Mesodermal cell (in vitro differentiated cells): Measurements from ENCODE around the gene TMEM220.
"Not testable (repeated sequence)": the region's sequence is repeated elsewhere in the genome, so short reads cannot be mapped to it uniquely, and the experiment has no call there.

ENCODE experiments used
- H3K27ac ChIP-seq: 2 replicates; pipeline ENCODE4 v1.7.0; 2013; ENCODE audit warnings: mild to moderate bottlenecking, low read depth, low read length, moderate library complexity; ENCODE audit not compliant: severe bottlenecking
- H3K36me3 ChIP-seq: 2 replicates; pipeline ENCODE4 v1.7.1; 2013; ENCODE audit warnings: mild to moderate bottlenecking, low read length, moderate library complexity; ENCODE audit not compliant: control insufficient read depth, insufficient read depth
- H3K4me1 ChIP-seq: one replicate; pipeline ENCODE4 v1.7.1; 2013; ENCODE audit warnings: mild to moderate bottlenecking, low read length; ENCODE audit not compliant: insufficient read depth, control insufficient read depth, poor library complexity, severe bottlenecking
- H3K4me3 ChIP-seq: 2 replicates; pipeline ENCODE4 v1.7.0; 2013; ENCODE audit warnings: low read length, control low read depth, mild to moderate bottlenecking; ENCODE audit not compliant: insufficient read depth, poor library complexity, severe bottlenecking; ENCODE audit errors: extremely low read depth
- H3K9me3 ChIP-seq: 2 replicates; pipeline ENCODE4 v1.7.1; 2013; ENCODE audit warnings: mild to moderate bottlenecking, low read length, moderate library complexity; ENCODE audit not compliant: control insufficient read depth
- WGBS, 2 experiments: methylation state at CpG; one replicate each; pipeline ENCODE4 v1.1.5; 2013; ENCODE audit warnings: missing lambda C conversion rate in 2 of 2; ENCODE audit not compliant: insufficient coverage in 2 of 2; 5-methylcytosine and 5-hydroxymethylcytosine counted together

Gene TMEM220

GRCh38 chr17:10698096-10698818, 31.6 kb downstream of the TMEM220 start:
- Histone ChIP-seq H3K27ac (peak overlapping the region; percentile 94), H3K4me1 (peaks cover 9% of the 10 kb centered on the region), H3K9me3 (no peaks in the 10 kb centered on the region), H3K36me3 (peaks cover 20% of the 10 kb centered on the region), H3K4me3 (peak overlapping the region; percentile 88)
- 57 to 72% methylated on average over 6 to 7 of the region's 18 CpGs for WGBS, 2 experiments

- Histone ChIP-seq H3K4me3 (peak within 1 kb of the TSS; percentile 88), H3K36me3 (peaks cover 28% of the 10 kb centered on the region), H3K27ac (peak within 1 kb of the TSS; percentile 94), H3K4me1 (peaks cover 9% of the 10 kb centered on the region), H3K9me3 (no peaks in the 10 kb centered on the region)
- 0% methylated on average over 68 to 76 of the region's 84 CpGs for WGBS, 2 experiments
These were observed 32.4 kb downstream of the TMEM220 start, which contains the start of the genes ADPRM and SCO1 for GRCh38 chr17:10697092-10698081. ADPRM (plus strand) TSS chr17:10697594; CDS start chr17:10704927, 7,333 bp downstream. SCO1 (minus strand) TSS chr17:10697533; CDS start chr17:10697507, 26 bp downstream.

- H3K4me3 ChIP-seq = peak overlapping the region; percentile 88
- WGBS, 2 experiments = 73 to 86% methylated on average over 16 of the region's 17 CpGs
- H3K9me3 ChIP-seq, H3K27ac ChIP-seq, H3K4me1 ChIP-seq: not testable (repeated sequence)
- peaks cover 42% of the 10 kb centered on the region for H3K36me3 ChIP-seq
These were observed 33.9 kb downstream of the TMEM220 start for GRCh38 chr17:10695875-10696407.

- H3K4me1 ChIP-seq = no peaks in the 10 kb centered on the region
- H3K4me3 ChIP-seq = no peak overlapping the region
- peaks cover 82% of the 10 kb centered on the region for H3K36me3 ChIP-seq
- H3K9me3 ChIP-seq = no peaks in the 10 kb centered on the region
- no peak overlapping the region for H3K27ac ChIP-seq
- no CpG with 5 or more reads among the region's 2 CpGs for WGBS, 2 experiments
These were observed 42.3 kb downstream of the TMEM220 start for GRCh38 chr17:10687499-10687898.

- Histone ChIP-seq H3K9me3 (no peaks in the 10 kb centered on the region), H3K27ac (no peak overlapping the region), H3K4me3 (no peak overlapping the region), H3K36me3 (peaks cover 86% of the 10 kb centered on the region), H3K4me1 (no peaks in the 10 kb centered on the region)
- WGBS, 2 experiments = 90% methylated on average over 2 of the region's 2 CpGs; no CpG with 5 or more reads in 1 of the 2 experiments
These were observed 46.0 kb downstream of the TMEM220 start for GRCh38 chr17:10683853-10684252.

GRCh38 chr17:10681866-10682446, 47.9 kb downstream of the TMEM220 start:
- peak overlapping the region; percentile 8 for H3K27ac ChIP-seq
- peaks cover 95% of the 10 kb centered on the region for H3K36me3 ChIP-seq
- no peaks in the 10 kb centered on the region for H3K4me1 ChIP-seq
- no peaks in the 10 kb centered on the region for H3K9me3 ChIP-seq
- WGBS, 2 experiments = 92 to 95% methylated on average over 2 to 6 of the region's 7 CpGs
- H3K4me3 ChIP-seq = no peak overlapping the region

- Histone ChIP-seq H3K4me3 (no peak overlapping the region), H3K4me1 (peaks cover 7% of the 10 kb centered on the region), H3K9me3 (no peaks in the 10 kb centered on the region), H3K36me3 (peaks cover 54% of the 10 kb centered on the region), H3K27ac (no peak overlapping the region)
- 100% methylated on average over 4 of the region's 4 CpGs for WGBS, 2 experiments
These were observed 55.1 kb downstream of the TMEM220 start for GRCh38 chr17:10674704-10675103.

GRCh38 chr17:10673312-10673711, 56.5 kb downstream of the TMEM220 start:
- no peaks in the 10 kb centered on the region for H3K9me3 ChIP-seq
- H3K36me3 ChIP-seq = peaks cover 41% of the 10 kb centered on the region
- H3K27ac ChIP-seq = peak overlapping the region; percentile 73
- peaks cover 7% of the 10 kb centered on the region for H3K4me1 ChIP-seq
- 90 to 94% methylated on average over 11 to 12 of the region's 12 CpGs for WGBS, 2 experiments
- no peak overlapping the region for H3K4me3 ChIP-seq

GRCh38 chr17:10668775-10669174, 61.0 kb downstream of the TMEM220 start:
- Histone ChIP-seq H3K36me3 (peaks cover 3% of the 10 kb centered on the region), H3K9me3 (no peaks in the 10 kb centered on the region), H3K4me1 (peaks cover 7% of the 10 kb centered on the region), H3K27ac (no peak overlapping the region), H3K4me3 (no peak overlapping the region)
- no CpG with 5 or more reads among the region's 1 CpG for WGBS, 2 experiments

GRCh38 chr17:10666906-10667305, 62.9 kb downstream of the TMEM220 start:
- Histone ChIP-seq H3K27ac (no peak overlapping the region), H3K9me3 (no peaks in the 10 kb centered on the region), H3K36me3 (no peaks in the 10 kb centered on the region), H3K4me1 (peaks cover 7% of the 10 kb centered on the region), H3K4me3 (no peak overlapping the region)
- WGBS, 2 experiments = no CpG with 5 or more reads among the region's 5 CpGs
